ENCODE data around the gene BORCS6. TPM values are rescaled to one million over a fixed set of nuclear protein-coding genes. Genes with fewer than 3 reads are reported as not detected.
A peak's percentile ranks its signal among the peaks of the same experiment; 100 is the strongest.

BORCS6 gene
- total and polyA plus RNA-seq, 9 of the 15 experiments (the other 6 are each of a cell fraction or from before 2014, with no cell fraction given) = 0.01 to 7.4 (median 2.3) TPM

- TF ChIP-seq USF2 (CRISPR knock-in tag; IDR thresholded peaks at IDR 0.05) = peak; percentile 18; the same call in 1 of the 2 replicates
- no peak for TF ChIP-seq KHSRP (IDR thresholded peaks at IDR 0.05)
- no peak for TF ChIP-seq TSC22D4 (tag; IDR thresholded peaks at IDR 0.05)
- TF ChIP-seq ZNF212 (CRISPR knock-in tag; IDR thresholded peaks at IDR 0.05) = no peak
- TF ChIP-seq, protein P1, sequence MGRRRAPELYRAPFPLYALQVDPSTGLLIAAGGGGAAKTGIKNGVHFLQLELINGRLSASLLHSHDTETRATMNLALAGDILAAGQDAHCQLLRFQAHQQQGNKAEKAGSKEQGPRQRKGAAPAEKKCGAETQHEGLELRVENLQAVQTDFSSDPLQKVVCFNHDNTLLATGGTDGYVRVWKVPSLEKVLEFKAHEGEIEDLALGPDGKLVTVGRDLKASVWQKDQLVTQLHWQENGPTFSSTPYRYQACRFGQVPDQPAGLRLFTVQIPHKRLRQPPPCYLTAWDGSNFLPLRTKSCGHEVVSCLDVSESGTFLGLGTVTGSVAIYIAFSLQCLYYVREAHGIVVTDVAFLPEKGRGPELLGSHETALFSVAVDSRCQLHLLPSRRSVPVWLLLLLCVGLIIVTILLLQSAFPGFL (CRISPR knock-in tag; IDR thresholded peaks at IDR 0.05) = no peak
- no peak for TF ChIP-seq CREB5 (CRISPR knock-in tag; IDR thresholded peaks at IDR 0.05)
- no peak for TF ChIP-seq MYBL2 (IDR thresholded peaks at IDR 0.05; ENCODE audit: low read depth)
- TF ChIP-seq MYBL2 (CRISPR knock-in tag; IDR thresholded peaks at IDR 0.05; ENCODE audit: borderline replicate concordance) = no peak
- no peak for TF ChIP-seq ZNF253 (CRISPR knock-in tag; conservative IDR thresholded peaks at IDR 0.05)
- no peak for TF ChIP-seq FOXO4 (CRISPR knock-in tag; IDR thresholded peaks at IDR 0.05)
- no peak for TF ChIP-seq NR2C1 (IDR thresholded peaks at IDR 0.05)
- 0 out of 2 replicates have a peak, but pooled peaks have one; percentile 34 for TF ChIP-seq NR2C1 (tag; IDR thresholded peaks at IDR 0.05)
- peak; percentile 61 for TF ChIP-seq CXXC5 (CRISPR knock-in tag; IDR thresholded peaks at IDR 0.05)
- no peak for TF ChIP-seq ILF3 (IDR thresholded peaks at IDR 0.05; ENCODE audit: borderline replicate concordance)
Measured at GRCh38 chr17:8152112-8152775, 37.7 kb downstream of the BORCS6 start, which contains the start of gene PER1 (continued).
